Measurements from ENCODE around the gene ANTXR1. TPM values are rescaled to one million over a fixed set of nuclear protein-coding genes. Genes with fewer than 3 reads are reported as not detected.

The ANTXR1 gene
- total RNA-seq = 42.6 TPM
- polyA plus RNA-seq (ENCODE audit: insufficient read depth, low read depth, low replicate concordance) = 7.0 TPM
- long read RNA-seq, donor 1, full-length matches to known transcripts = 7 of 7 reads
- long read RNA-seq, donor 1, partial matches to known transcripts = 0 of 7 reads
- long read RNA-seq, donor 1, other reads (novel, unspliced or antisense) = 0 of 7 reads
- long read RNA-seq, donor 2, full-length matches to known transcripts = 6 of 6 reads
- long read RNA-seq, donor 2, partial matches to known transcripts = 0 of 6 reads
- long read RNA-seq, donor 2, other reads (novel, unspliced or antisense) = 0 of 6 reads
- long read RNA-seq, donor 3, full-length matches to known transcripts = 2 of 2 reads
- long read RNA-seq, donor 3, partial matches to known transcripts = 0 of 2 reads
- long read RNA-seq, donor 3, other reads (novel, unspliced or antisense) = 0 of 2 reads
- long read RNA-seq, donor 4, full-length matches to known transcripts = 12 of 37 reads
- long read RNA-seq, donor 4, partial matches to known transcripts = 25 of 37 reads
- long read RNA-seq, donor 4, other reads (novel, unspliced or antisense) = 0 of 37 reads
- long read RNA-seq, donor 5 = 0 reads
- long read RNA-seq, donor 6, full-length matches to known transcripts = 3 of 3 reads
- long read RNA-seq, donor 6, partial matches to known transcripts = 0 of 3 reads
- long read RNA-seq, donor 6, other reads (novel, unspliced or antisense) = 0 of 3 reads
- long read RNA-seq, donor 7, partial matches to known transcripts = 1 of 10 reads
- long read RNA-seq, donor 7, other reads (novel, unspliced or antisense) = 8 of 10 reads
- long read RNA-seq, donor 8, full-length matches to known transcripts = 3 of 3 reads
- long read RNA-seq, donor 8, partial matches to known transcripts = 0 of 3 reads
- long read RNA-seq, donor 8, other reads (novel, unspliced or antisense) = 0 of 3 reads
- long read RNA-seq, donor 9, full-length matches to known transcripts = 2 of 2 reads
- long read RNA-seq, donor 9, partial matches to known transcripts = 0 of 2 reads
- long read RNA-seq, donor 9, other reads (novel, unspliced or antisense) = 0 of 2 reads
- long read RNA-seq, donor 10 = 0 reads

- Histone ChIP-seq H3K4me1 (ENCODE audit: control insufficient read depth in 2 of 3, insufficient read depth in 2 of 3, low read depth in 1 of 3, low read length in 3 of 3) (peaks cover 0 to 9% (median 0%) of the 10 kb centered on the region in 3 donors), H3K4me3 (ENCODE audit: low read length in 3 of 3) (peak within 1 kb of the TSS; percentile 54 to 85 (median 75)), H3K9ac (ENCODE audit: low read length in 3 of 3) (peak within 1 kb of the TSS; percentile 61 to 85 (median 72)), H3K27me3 (ENCODE audit: control insufficient read depth, insufficient read depth, low read length) (no peaks in the 10 kb centered on the region), H3K36me3 (ENCODE audit: control insufficient read depth in 2 of 3, insufficient read depth in 3 of 3, low read length in 3 of 3) (no peaks in the 10 kb centered on the region), H3K27ac (ENCODE audit: low read depth in 2 of 2, low read length in 2 of 2) (peak within 1 kb of the TSS; percentile 35 to 58), H3K9me3 (ENCODE audit: control insufficient read depth in 2 of 3, insufficient read depth in 1 of 3, low read length in 3 of 3) (no peaks in the 10 kb centered on the region)
- peak; percentile 81 to 95 (median 88) for DNase-seq
- no peak for TF ChIP-seq CTCF (IDR thresholded peaks at IDR 0.05; ENCODE audit: borderline replicate concordance, extremely low read depth, insufficient read depth)
- intact Hi-C loops (cut with DNase I) = no loop called here
- no peak for FAIRE-seq
These were observed at the start of gene ANTXR1 for GRCh38 chr2:69013142-69013839. TSS of gene ANTXR1 (plus strand) at chr2:69013179. CDS start at chr2:69013500, 321 bp downstream.

GRCh38 chr2:68964282-68964681, 48.7 kb upstream of the ANTXR1 start:
- Histone ChIP-seq H3K27me3 (ENCODE audit: control insufficient read depth, insufficient read depth, low read length) (no peaks in the 10 kb centered on the region), H3K27ac (ENCODE audit: low read depth in 2 of 2, low read length in 2 of 2) (no peak overlapping the region), H3K9ac (ENCODE audit: low read length in 3 of 3) (no peak overlapping the region), H3K4me3 (ENCODE audit: low read length in 3 of 3) (no peak overlapping the region), H3K9me3 (ENCODE audit: control insufficient read depth in 2 of 3, insufficient read depth in 1 of 3, low read length in 3 of 3) (no peaks in the 10 kb centered on the region), H3K4me1 (ENCODE audit: control insufficient read depth in 2 of 3, insufficient read depth in 2 of 3, low read depth in 1 of 3, low read length in 3 of 3) (no peaks in the 10 kb centered on the region), H3K36me3 (ENCODE audit: control insufficient read depth in 2 of 3, insufficient read depth in 3 of 3, low read length in 3 of 3) (no peaks in the 10 kb centered on the region)
- intact Hi-C loops (cut with DNase I) = no loop called here
- DNase-seq (no peak), FAIRE-seq (no peak)
- no peak for TF ChIP-seq CTCF (IDR thresholded peaks at IDR 0.05; ENCODE audit: borderline replicate concordance, extremely low read depth, insufficient read depth)

- DNase-seq = no peak
- Histone ChIP-seq H3K9me3 (ENCODE audit: control insufficient read depth in 2 of 3, insufficient read depth in 1 of 3, low read length in 3 of 3) (no peaks in the 10 kb centered on the region), H3K36me3 (ENCODE audit: control insufficient read depth in 2 of 3, insufficient read depth in 3 of 3, low read length in 3 of 3) (no peaks in the 10 kb centered on the region), H3K4me3 (ENCODE audit: low read length in 3 of 3) (no peak overlapping the region), H3K27ac (ENCODE audit: low read depth in 2 of 2, low read length in 2 of 2) (no peak overlapping the region), H3K9ac (ENCODE audit: low read length in 3 of 3) (no peak overlapping the region), H3K27me3 (ENCODE audit: control insufficient read depth, insufficient read depth, low read length) (no peaks in the 10 kb centered on the region), H3K4me1 (ENCODE audit: control insufficient read depth in 2 of 3, insufficient read depth in 2 of 3, low read depth in 1 of 3, low read length in 3 of 3) (no peaks in the 10 kb centered on the region)
- no peak for TF ChIP-seq CTCF (IDR thresholded peaks at IDR 0.05; ENCODE audit: borderline replicate concordance, extremely low read depth, insufficient read depth)
- intact Hi-C loops (cut with DNase I) = no loop called here
- no peak for FAIRE-seq
These were observed 44.8 kb upstream of the ANTXR1 start for GRCh38 chr2:68968221-68968620.
